HepG2 (cell line): ENCODE data around the gene TAF1B. TPM values are rescaled to one million over a fixed set of nuclear protein-coding genes. Genes with fewer than 3 reads are reported as not detected.

Source experiments
- FOXP1 ChIP-seq, 2 experiments: fragments of 450-650 bp in 1 of 2; IDR thresholded peaks; 2 replicates each; pipeline ENCODE4 v1.6.1; 2017 to 2018; ENCODE audit warnings: antibody characterized with exemption in 1 of 2
- NAIF1 ChIP-seq: sonication (generic); formaldehyde crosslinking; IDR thresholded peaks from 2 replicates; pipeline ENCODE4 v1.5.0; 2020; ENCODE audit warnings: mild to moderate bottlenecking, missing genetic modification reagents, borderline replicate concordance
- SALL2 ChIP-seq: sonication (generic); formaldehyde crosslinking; IDR thresholded peaks from 2 replicates; pipeline ENCODE4 v1.8.1; 2023; ENCODE audit warnings: mild to moderate bottlenecking, missing genetic modification reagents, inconsistent platforms
- TRIM24 ChIP-seq: sonication (generic); formaldehyde crosslinking; IDR thresholded peaks from 2 replicates; pipeline ENCODE4 v1.8.0; 2022; ENCODE audit warnings: mild to moderate bottlenecking, missing genetic modification reagents
- ZFX ChIP-seq: sonication (generic); formaldehyde crosslinking; IDR thresholded peaks from 2 replicates; pipeline ENCODE4 v1.4.0; 2020; ENCODE audit warnings: mild to moderate bottlenecking, low read depth, missing genetic modification reagents, moderate library complexity
- ZNF605 ChIP-seq: sonication (generic); formaldehyde crosslinking; IDR thresholded peaks from 2 replicates; pipeline ENCODE4 v1.8.0; 2022; ENCODE audit warnings: mild to moderate bottlenecking, missing genetic modification reagents
- ZNF607 ChIP-seq: sonication (generic); formaldehyde crosslinking; IDR thresholded peaks from 2 replicates; pipeline ENCODE4 v1.5.1; 2020; ENCODE audit warnings: missing genetic modification reagents, mild to moderate bottlenecking, borderline replicate concordance
- ZNF761 ChIP-seq: sonication (generic); formaldehyde crosslinking; conservative IDR thresholded peaks from 2 replicates; pipeline ENCODE4 v1.4.0; 2020; ENCODE audit warnings: mild to moderate bottlenecking, missing genetic modification reagents
- polyA plus RNA-seq, 8 experiments: library from polyadenylated mRNA; depleted of rRNA in 3 of 8; stranded (reverse) in 7 of 8; unstranded in 1 of 8; fragments of >200 nt; fragmentation: Illumina TruSeq in 4 of 8; extraction: Trizol in 4 of 8; gene quantifications; 2 replicates each; pipeline versions ENCODE4 v1.2.1 to v1.2.3, GENCODE V29; 2011 to 2016; ENCODE audit warnings: low read depth in 4 of 8, missing spikeins in 1 of 8, mixed read lengths in 1 of 8; ENCODE audit not compliant: insufficient read depth in 1 of 8
- total RNA-seq, 5 experiments: library from RNA; depleted of rRNA; stranded (reverse); fragments of >200 nt; fragmentation: Illumina TruSeq; extraction: Trizol; gene quantifications; 2 replicates each; pipeline ENCODE4 v1.2.3, GENCODE V29; 2016; ENCODE audit warnings: low read depth in 1 of 5
- TF ChIP-seq, protein P1 (sequence below): sonication (generic); formaldehyde crosslinking; IDR thresholded peaks from 2 replicates; pipeline ENCODE4 v1.5.1; 2020; ENCODE audit warnings: missing genetic modification reagents, mild to moderate bottlenecking, borderline replicate concordance
- TF ChIP-seq, protein P2 (sequence below): sonication (generic); formaldehyde crosslinking; IDR thresholded peaks from 2 replicates; pipeline ENCODE4 v1.5.1; 2020; ENCODE audit warnings: mild to moderate bottlenecking, moderate library complexity, missing genetic modification reagents
- TF ChIP-seq, protein P3 (sequence below): IDR thresholded peaks from 2 replicates; pipeline ENCODE4 v1.4.0; 2020; ENCODE audit warnings: mild to moderate bottlenecking, missing genetic modification reagents
- TF ChIP-seq, protein P4 (sequence below): sonication (generic); formaldehyde crosslinking; IDR thresholded peaks from 2 replicates; pipeline ENCODE4 v1.5.0; 2020; ENCODE audit warnings: missing genetic modification reagents, mild to moderate bottlenecking, borderline replicate concordance
- TF ChIP-seq, protein P5 (sequence below): sonication (generic); formaldehyde crosslinking; IDR thresholded peaks from 2 replicates; pipeline ENCODE4 v1.4.0; 2020; ENCODE audit warnings: mild to moderate bottlenecking, missing genetic modification reagents
- TF ChIP-seq, protein P6 (sequence below): sonication (generic); formaldehyde crosslinking; IDR thresholded peaks from 2 replicates; pipeline ENCODE4 v1.4.0; 2020; ENCODE audit warnings: missing genetic modification reagents

TAF1B gene
- total and polyA plus RNA-seq, 2 of the 13 experiments (the other 11 are each of a cell fraction or from before 2014, with no cell fraction given), result 13.3 to 27.7 TPM

DNA sequence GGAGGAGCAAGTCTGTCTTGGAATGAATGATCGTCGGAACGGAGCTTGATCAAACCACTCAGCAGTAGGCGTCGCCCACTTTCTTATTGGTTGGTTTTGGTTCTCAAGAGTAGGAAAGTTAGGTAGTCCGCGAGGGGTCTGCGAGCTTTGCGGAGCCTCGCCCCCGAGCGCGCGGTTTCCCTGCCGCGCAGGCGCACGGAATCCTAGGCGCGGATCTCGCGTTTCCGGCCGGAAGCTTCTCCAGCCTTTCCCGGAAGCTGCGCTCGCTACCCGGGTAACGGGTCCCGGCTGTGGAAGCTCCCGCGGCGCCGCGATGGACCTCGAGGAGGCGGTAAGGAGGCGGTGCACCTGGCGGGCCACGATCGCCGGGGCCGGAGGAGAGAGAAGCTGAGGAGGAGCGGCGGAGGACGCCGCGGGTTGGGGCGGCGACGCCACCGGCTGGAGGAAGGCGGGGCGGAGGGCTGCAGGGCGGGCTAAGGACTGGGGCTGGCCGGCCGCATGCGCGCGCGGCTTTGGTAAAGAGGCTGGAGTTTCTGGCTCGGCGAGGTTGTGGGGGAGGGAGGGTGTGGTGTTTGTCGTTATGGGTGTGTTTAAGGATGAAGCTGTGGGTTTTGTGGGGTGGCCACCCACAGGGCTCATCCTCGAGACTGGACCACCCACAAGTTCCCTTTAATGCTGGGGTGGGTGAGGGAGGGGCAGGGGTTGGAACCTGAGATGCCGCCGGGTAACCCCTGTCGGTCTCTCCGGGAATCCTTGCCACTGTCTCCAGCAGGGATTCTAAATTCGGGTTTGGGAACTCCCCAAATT lies at the start of gene TAF1B (continued):
- TF ChIP-seq, protein P1, sequence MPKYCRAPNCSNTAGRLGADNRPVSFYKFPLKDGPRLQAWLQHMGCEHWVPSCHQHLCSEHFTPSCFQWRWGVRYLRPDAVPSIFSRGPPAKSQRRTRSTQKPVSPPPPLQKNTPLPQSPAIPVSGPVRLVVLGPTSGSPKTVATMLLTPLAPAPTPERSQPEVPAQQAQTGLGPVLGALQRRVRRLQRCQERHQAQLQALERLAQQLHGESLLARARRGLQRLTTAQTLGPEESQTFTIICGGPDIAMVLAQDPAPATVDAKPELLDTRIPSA, result no peak
- TF ChIP-seq ZNF607 (CRISPR knock-in tag) (peak; percentile 86), FOXP1 (IDR thresholded peaks at IDR 0.05) (no peak), FOXP1 (CRISPR knock-in tag; IDR thresholded peaks at IDR 0.05) (no peak), TRIM24 (CRISPR knock-in tag) (no peak), ZFX (CRISPR knock-in tag) (peak; percentile 80), NAIF1 (CRISPR knock-in tag) (peak; percentile 98), SALL2 (CRISPR knock-in tag) (peak; percentile 91), ZNF761 (CRISPR knock-in tag) (peak; percentile 79), ZNF605 (peak; percentile 88; the same call in 1 of the 2 replicates)
- TF ChIP-seq, protein P2, sequence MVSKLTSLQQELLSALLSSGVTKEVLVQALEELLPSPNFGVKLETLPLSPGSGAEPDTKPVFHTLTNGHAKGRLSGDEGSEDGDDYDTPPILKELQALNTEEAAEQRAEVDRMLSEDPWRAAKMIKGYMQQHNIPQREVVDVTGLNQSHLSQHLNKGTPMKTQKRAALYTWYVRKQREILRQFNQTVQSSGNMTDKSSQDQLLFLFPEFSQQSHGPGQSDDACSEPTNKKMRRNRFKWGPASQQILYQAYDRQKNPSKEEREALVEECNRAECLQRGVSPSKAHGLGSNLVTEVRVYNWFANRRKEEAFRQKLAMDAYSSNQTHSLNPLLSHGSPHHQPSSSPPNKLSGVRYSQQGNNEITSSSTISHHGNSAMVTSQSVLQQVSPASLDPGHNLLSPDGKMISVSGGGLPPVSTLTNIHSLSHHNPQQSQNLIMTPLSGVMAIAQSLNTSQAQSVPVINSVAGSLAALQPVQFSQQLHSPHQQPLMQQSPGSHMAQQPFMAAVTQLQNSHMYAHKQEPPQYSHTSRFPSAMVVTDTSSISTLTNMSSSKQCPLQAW (CRISPR knock-in tag), result peak; percentile 91
- TF ChIP-seq, protein P3, sequence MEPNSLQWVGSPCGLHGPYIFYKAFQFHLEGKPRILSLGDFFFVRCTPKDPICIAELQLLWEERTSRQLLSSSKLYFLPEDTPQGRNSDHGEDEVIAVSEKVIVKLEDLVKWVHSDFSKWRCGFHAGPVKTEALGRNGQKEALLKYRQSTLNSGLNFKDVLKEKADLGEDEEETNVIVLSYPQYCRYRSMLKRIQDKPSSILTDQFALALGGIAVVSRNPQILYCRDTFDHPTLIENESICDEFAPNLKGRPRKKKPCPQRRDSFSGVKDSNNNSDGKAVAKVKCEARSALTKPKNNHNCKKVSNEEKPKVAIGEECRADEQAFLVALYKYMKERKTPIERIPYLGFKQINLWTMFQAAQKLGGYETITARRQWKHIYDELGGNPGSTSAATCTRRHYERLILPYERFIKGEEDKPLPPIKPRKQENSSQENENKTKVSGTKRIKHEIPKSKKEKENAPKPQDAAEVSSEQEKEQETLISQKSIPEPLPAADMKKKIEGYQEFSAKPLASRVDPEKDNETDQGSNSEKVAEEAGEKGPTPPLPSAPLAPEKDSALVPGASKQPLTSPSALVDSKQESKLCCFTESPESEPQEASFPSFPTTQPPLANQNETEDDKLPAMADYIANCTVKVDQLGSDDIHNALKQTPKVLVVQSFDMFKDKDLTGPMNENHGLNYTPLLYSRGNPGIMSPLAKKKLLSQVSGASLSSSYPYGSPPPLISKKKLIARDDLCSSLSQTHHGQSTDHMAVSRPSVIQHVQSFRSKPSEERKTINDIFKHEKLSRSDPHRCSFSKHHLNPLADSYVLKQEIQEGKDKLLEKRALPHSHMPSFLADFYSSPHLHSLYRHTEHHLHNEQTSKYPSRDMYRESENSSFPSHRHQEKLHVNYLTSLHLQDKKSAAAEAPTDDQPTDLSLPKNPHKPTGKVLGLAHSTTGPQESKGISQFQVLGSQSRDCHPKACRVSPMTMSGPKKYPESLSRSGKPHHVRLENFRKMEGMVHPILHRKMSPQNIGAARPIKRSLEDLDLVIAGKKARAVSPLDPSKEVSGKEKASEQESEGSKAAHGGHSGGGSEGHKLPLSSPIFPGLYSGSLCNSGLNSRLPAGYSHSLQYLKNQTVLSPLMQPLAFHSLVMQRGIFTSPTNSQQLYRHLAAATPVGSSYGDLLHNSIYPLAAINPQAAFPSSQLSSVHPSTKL, result peak; percentile 75
- TF ChIP-seq, protein P4, sequence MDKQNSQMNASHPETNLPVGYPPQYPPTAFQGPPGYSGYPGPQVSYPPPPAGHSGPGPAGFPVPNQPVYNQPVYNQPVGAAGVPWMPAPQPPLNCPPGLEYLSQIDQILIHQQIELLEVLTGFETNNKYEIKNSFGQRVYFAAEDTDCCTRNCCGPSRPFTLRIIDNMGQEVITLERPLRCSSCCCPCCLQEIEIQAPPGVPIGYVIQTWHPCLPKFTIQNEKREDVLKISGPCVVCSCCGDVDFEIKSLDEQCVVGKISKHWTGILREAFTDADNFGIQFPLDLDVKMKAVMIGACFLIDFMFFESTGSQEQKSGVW (CRISPR knock-in tag), result no peak
- TF ChIP-seq, protein P5, sequence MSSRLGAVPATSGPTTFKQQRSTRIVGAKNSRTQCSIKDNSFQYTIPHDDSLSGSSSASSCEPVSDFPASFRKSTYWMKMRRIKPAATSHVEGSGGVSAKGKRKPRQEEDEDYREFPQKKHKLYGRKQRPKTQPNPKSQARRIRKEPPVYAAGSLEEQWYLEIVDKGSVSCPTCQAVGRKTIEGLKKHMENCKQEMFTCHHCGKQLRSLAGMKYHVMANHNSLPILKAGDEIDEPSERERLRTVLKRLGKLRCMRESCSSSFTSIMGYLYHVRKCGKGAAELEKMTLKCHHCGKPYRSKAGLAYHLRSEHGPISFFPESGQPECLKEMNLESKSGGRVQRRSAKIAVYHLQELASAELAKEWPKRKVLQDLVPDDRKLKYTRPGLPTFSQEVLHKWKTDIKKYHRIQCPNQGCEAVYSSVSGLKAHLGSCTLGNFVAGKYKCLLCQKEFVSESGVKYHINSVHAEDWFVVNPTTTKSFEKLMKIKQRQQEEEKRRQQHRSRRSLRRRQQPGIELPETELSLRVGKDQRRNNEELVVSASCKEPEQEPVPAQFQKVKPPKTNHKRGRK (CRISPR knock-in tag), result no peak
- TF ChIP-seq, protein P6, sequence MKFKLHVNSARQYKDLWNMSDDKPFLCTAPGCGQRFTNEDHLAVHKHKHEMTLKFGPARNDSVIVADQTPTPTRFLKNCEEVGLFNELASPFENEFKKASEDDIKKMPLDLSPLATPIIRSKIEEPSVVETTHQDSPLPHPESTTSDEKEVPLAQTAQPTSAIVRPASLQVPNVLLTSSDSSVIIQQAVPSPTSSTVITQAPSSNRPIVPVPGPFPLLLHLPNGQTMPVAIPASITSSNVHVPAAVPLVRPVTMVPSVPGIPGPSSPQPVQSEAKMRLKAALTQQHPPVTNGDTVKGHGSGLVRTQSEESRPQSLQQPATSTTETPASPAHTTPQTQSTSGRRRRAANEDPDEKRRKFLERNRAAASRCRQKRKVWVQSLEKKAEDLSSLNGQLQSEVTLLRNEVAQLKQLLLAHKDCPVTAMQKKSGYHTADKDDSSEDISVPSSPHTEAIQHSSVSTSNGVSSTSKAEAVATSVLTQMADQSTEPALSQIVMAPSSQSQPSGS (CRISPR knock-in tag), result peak; percentile 84
